GM20000 (cell line): ENCODE measurements around the gene ZFHX3.

Experiments
- DNase-seq: peaks from one replicate; pipeline ENCODE4 v3.0.0; 2012; ENCODE audit warnings: low spot score
- TF ChIP-seq, protein P1 (sequence below): IDR thresholded peaks from 2 replicates; pipeline ENCODE4 v1.5.1; 2012; ENCODE audit warnings: mild to moderate bottlenecking, control low read depth; ENCODE audit errors: extremely low read depth, missing control alignments

ZFHX3 gene

DNA sequence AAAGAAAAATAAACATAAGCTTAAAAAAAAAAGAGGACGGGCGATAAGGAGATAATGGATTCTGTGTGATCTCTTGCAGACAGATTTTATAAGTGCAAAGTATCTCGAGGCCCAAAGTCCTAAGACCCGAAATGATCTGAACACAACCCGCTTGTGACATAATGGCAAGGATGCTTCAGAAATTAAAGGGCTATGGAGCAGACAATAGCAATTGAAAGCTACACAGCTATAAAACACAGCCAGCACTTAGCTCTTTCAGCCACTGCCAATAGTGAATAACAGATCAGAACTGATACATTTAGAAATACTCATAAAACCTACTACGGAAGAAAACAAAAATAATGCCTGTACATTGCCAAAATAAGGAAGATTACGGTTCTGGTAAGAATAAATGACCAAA is 117.5 kb downstream of the ZFHX3 start:
- TF ChIP-seq, protein P1, sequence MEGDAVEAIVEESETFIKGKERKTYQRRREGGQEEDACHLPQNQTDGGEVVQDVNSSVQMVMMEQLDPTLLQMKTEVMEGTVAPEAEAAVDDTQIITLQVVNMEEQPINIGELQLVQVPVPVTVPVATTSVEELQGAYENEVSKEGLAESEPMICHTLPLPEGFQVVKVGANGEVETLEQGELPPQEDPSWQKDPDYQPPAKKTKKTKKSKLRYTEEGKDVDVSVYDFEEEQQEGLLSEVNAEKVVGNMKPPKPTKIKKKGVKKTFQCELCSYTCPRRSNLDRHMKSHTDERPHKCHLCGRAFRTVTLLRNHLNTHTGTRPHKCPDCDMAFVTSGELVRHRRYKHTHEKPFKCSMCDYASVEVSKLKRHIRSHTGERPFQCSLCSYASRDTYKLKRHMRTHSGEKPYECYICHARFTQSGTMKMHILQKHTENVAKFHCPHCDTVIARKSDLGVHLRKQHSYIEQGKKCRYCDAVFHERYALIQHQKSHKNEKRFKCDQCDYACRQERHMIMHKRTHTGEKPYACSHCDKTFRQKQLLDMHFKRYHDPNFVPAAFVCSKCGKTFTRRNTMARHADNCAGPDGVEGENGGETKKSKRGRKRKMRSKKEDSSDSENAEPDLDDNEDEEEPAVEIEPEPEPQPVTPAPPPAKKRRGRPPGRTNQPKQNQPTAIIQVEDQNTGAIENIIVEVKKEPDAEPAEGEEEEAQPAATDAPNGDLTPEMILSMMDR: no peak
- no peak for DNase-seq

GRCh38 chr16:72928090-72928981 is 119.6 kb downstream of the ZFHX3 start:
- DNase-seq: no peak
- TF ChIP-seq, protein P1: no peak

DNA sequence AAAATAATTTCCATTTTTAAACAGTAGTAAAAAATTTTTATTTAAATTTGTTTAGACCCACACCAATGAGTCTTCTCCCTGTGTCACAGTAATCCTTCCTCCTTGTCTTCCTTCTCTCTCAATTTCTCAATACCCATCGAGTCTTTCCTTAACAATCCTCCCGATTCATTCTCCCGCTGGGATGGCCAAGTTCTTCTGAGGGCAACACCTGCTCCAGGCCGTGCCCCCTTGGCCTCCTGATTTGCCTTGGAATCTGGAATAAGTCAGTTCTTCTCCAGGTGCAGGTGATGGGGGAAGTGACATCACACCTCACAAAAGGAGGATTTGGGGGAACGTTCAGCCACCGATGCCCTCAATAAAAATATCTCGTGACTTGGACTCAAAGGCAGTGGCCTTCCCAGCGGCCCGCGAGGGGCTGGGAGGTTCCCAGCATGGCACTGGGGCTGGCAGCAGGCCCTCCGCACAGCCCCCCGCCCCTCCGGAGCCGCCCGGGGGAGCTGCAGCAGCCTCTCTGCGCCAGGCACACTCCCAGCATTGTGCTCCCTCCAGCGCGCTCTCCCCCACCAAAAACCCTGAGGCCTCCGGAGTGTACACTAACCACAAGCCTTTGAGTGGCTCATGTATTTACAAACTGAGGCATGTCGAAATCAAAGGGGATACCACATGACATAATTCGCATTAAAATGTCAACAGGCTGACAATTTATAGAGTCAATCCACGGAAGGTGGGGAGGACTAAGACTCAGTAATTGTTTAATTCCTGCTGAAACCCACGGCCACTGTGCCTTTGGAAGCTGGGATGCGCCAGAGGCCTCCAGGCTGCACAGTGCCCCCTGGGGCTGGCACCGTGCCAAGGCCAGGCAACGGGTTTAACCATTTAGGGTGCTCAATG is 120.5 kb downstream of the ZFHX3 start:
- no peak for DNase-seq
- TF ChIP-seq, protein P1: no peak

DNA sequence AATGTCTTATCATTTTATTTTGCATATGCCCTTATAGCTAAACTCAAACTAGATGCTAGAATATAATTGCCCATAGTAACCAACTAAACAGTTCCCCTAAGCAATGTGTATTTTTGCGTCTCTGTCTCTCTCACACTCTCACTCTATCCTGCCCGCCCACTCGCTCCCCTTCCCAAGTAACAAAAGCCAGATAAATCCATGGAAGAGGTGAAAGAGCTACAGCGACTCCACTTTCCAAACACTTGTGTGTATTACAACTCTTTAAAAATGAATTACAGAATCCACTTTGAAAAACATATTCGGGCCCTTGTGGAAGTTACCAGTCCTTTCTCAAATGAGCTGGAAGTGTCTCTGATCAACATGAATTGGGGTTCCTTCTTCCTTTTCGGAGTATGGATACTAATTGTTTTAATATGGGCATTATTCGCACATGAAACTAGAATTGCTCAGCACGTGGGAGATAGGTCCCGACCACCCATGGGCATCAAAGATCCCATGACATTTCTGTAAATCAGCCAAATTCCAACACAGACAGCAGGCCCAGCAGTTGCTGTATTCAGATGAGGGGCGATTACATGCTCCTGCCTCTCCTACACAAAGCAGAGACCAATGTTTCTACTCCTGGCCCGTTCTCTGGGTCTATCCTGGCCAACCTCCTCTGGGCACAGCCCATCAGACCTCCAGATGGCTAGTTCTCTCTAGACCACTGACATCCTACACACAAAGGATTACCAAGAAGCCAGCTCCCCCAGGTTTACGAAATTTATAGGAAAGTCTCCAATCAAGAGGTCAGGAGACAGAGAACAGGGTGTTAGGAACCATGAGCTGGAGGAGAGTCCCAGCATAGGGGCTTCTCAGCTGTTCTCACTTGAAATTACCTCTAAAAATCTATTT is 121.5 kb downstream of the ZFHX3 start:
- DNase-seq: no peak
- TF ChIP-seq, protein P1: no peak

GRCh38 chr16:72925631-72925979 is 122.3 kb downstream of the ZFHX3 start:
- no peak for DNase-seq
- TF ChIP-seq, protein P1: no peak

- TF ChIP-seq, protein P1: no peak
- DNase-seq: no peak
Measured at GRCh38 chr16:72924927-72925630, 122.8 kb downstream of the ZFHX3 start.
